BE2C (cell line): ENCODE measurements around the gene GUK1.
"Not testable (repeated sequence)": the region's sequence is repeated elsewhere in the genome, so short reads cannot be mapped to it uniquely, and the experiment has no call there.

Source experiments
- DNase-seq: peaks from one replicate; pipeline ENCODE4 v3.0.0-alpha.2; 2020
- H3K27me3 ChIP-seq: fragments of 250-450 bp; sonication (Bioruptor Pico); 2 replicates; pipeline ENCODE4 v1.5.1; 2020; ENCODE audit warnings: mild to moderate bottlenecking
- H3K36me3 ChIP-seq: fragments of 250-450 bp; sonication (Bioruptor Pico); 2 replicates; pipeline ENCODE4 v1.5.1; 2020; ENCODE audit warnings: mild to moderate bottlenecking
- H3K4me1 ChIP-seq: fragments of 250-450 bp; sonication (Bioruptor Pico); 2 replicates; pipeline ENCODE4 v1.5.1; 2020
- H3K4me3 ChIP-seq: 2 replicates; pipeline ENCODE4 v1.5.1; 2011; ENCODE audit warnings: low read depth, low read length
- H3K9me3 ChIP-seq: fragments of 250-450 bp; sonication (Bioruptor Pico); 2 replicates; pipeline ENCODE4 v1.5.1; 2020
- TF ChIP-seq, protein P1 (sequence below): IDR thresholded peaks from 2 replicates; pipeline ENCODE4 v1.5.1; 2012; ENCODE audit warnings: mild to moderate bottlenecking, low read depth, low read length

GUK1 gene

DNA sequence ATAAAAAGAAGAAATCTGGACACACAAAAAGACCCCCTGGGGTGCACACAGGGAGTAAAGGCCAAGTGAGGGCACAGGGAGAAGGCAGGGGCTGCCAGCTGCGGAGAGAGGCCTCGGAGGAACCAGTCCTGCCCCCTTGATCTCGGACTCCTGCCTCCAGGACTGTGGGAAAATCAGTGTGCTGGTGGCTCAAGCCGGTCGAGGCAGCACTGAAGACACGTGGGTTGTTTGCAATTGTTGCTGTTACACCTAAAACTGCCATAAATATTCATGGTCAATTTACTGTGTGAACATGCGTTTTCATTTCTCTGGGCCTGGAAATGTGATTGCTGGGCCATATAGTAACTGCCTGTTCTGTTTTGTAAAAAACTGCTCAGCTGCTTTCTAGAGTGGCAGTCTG, 44.1 kb downstream of the GUK1 start:
- Histone ChIP-seq H3K4me3 (no peak overlapping the region), H3K27me3 (no peaks in the 10 kb centered on the region), H3K9me3 (no peaks in the 10 kb centered on the region), H3K4me1 (peaks cover 11% of the 10 kb centered on the region), H3K36me3 (no peaks in the 10 kb centered on the region)
- TF ChIP-seq, protein P1, sequence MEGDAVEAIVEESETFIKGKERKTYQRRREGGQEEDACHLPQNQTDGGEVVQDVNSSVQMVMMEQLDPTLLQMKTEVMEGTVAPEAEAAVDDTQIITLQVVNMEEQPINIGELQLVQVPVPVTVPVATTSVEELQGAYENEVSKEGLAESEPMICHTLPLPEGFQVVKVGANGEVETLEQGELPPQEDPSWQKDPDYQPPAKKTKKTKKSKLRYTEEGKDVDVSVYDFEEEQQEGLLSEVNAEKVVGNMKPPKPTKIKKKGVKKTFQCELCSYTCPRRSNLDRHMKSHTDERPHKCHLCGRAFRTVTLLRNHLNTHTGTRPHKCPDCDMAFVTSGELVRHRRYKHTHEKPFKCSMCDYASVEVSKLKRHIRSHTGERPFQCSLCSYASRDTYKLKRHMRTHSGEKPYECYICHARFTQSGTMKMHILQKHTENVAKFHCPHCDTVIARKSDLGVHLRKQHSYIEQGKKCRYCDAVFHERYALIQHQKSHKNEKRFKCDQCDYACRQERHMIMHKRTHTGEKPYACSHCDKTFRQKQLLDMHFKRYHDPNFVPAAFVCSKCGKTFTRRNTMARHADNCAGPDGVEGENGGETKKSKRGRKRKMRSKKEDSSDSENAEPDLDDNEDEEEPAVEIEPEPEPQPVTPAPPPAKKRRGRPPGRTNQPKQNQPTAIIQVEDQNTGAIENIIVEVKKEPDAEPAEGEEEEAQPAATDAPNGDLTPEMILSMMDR, result no peak
- DNase-seq, result no peak

DNA sequence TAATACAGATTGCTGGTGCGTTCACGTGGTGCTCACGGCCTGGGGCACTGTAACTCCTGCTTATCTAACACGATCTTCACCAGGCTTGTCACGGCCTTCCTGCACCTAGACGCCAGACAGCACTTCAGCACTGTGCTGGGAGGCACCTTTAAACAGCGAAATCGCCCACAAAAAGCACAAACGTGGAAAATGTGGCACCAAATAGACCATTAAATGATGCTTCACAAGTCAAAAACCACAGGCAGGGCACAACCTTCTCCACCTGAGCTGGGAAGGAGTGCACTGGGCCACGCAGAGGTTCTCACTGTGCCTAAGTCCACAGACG, 45.5 kb downstream of the GUK1 start:
- Histone ChIP-seq H3K36me3 (no peaks in the 10 kb centered on the region), H3K4me3 (no peak overlapping the region), H3K9me3 (no peaks in the 10 kb centered on the region), H3K27me3 (no peaks in the 10 kb centered on the region), H3K4me1 (peaks cover 6% of the 10 kb centered on the region)
- TF ChIP-seq, protein P1, result no peak
- DNase-seq, result no peak

DNA sequence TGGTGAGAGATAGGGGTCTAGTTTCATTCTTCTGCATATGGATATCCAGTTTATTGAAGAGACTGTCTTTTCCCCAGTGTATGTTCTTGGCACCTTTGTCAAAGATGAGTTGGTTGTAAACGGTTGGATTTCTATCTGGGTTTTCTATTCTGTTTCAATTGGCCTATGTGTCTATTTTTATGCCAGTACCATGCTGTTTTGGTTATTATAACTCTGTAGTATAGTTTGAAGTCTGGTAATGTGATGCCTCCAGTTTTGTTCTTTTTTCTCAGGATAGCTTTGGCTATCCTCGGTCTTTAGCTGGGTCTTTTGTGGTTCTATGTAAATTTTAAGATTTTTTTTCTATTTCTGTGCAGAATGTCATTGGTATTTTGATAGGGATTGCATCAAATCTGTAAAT, 48.2 kb downstream of the GUK1 start:
- H3K27me3 ChIP-seq, H3K4me3 ChIP-seq, H3K4me1 ChIP-seq, H3K9me3 ChIP-seq, H3K36me3 ChIP-seq, DNase-seq: not testable (repeated sequence)

DNA sequence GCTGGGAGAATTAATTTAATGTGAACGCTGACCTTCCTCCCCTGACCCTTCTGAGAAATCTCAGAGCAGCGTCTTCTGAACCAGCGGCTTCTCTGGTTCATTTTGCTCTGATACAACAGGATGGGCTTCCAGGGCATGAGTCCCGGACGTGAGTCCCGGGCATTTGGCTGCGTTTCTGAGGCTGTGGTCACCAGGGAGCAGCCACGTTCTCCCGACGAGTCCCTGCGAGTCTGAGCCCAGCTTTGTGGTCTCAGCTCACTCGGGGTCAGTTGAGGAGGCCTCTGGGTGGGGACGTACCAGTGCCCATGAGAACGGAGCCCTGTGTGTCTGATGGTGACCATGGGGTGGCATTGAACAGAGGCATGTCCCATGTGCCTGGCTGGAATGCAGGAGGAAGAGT, 50.1 kb downstream of the GUK1 start:
- DNase-seq, result no peak
- TF ChIP-seq, protein P1, result no peak
- Histone ChIP-seq H3K4me3 (no peak overlapping the region), H3K36me3 (no peaks in the 10 kb centered on the region), H3K27me3 (no peaks in the 10 kb centered on the region), H3K9me3 (no peaks in the 10 kb centered on the region), H3K4me1 (no peaks in the 10 kb centered on the region)

DNA sequence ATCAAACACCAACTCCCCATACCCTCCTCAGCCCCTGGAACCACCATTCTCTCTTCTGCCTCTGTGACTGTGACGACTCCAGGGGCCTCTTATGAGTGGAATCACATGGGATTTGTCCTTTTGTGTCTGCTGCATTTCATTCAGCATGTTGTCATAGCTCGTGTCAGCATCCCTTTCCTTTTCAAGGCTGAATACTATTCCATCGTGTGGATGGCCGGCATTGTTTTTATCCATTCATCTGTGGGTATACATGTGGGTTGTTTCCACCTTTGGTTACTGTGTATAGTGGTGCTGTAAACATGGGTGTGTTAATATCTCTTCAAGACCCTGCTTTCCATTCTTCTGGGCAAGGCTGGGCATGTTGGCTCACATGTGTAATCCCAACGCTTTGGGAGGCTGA, 50.7 kb downstream of the GUK1 start:
- H3K36me3 ChIP-seq, result no peaks in the 10 kb centered on the region
- H3K27me3 ChIP-seq, result no peaks in the 10 kb centered on the region
- H3K4me3 ChIP-seq, result no peak overlapping the region
- no peaks in the 10 kb centered on the region for H3K4me1 ChIP-seq
- H3K9me3 ChIP-seq, result no peaks in the 10 kb centered on the region
- no peak for DNase-seq
- TF ChIP-seq, protein P1, result no peak

DNA sequence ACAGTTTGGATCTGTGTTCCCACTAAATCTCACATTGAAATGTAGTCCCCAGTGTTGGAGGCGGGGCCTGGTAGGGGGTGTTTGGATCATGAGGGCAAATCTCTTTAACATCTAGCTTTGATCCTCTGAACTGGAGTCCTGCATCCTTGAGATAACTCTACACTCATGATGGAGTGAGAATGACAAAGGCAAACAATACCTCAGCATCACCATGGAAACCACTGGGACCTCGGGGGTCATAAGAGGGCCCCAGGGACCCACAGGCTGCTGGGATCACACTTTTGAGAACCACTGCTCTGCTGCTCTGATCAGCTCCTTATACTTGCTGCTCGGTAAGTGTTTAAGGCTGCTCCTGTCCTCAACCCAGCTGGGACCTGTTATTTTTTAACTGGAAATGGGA, 54.4 kb downstream of the GUK1 start:
- Histone ChIP-seq H3K4me3 (no peak overlapping the region), H3K9me3 (peaks cover 5% of the 10 kb centered on the region; the same call in 1 of the 2 replicates), H3K36me3 (no peaks in the 10 kb centered on the region), H3K27me3 (no peaks in the 10 kb centered on the region), H3K4me1 (no peaks in the 10 kb centered on the region)
- DNase-seq, result no peak
- TF ChIP-seq, protein P1, result no peak
